ENCODE measurements around the gene C16orf92. TPM values are rescaled to one million over a fixed set of nuclear protein-coding genes. Genes with fewer than 3 reads are reported as not detected.
"Not testable (repeated sequence)": the region's sequence is repeated elsewhere in the genome, so short reads cannot be mapped to it uniquely, and the experiment has no call there.

The C16orf92 gene
- total and polyA plus RNA-seq, 12 donors, result not detected

GRCh38 chr16:30016555-30017276 lies 6.3 kb upstream of the C16orf92 start:
- Histone ChIP-seq H3K36me3 (no peaks in the 10 kb centered on the region), H3K9me3 (no peaks in the 10 kb centered on the region), H3K27ac (no peak overlapping the region), H3K4me3 (no peak overlapping the region), H3K27me3 (peaks cover 0 to 13% (median 10%) of the 10 kb centered on the region in 7 donors), H3K4me1 (peaks cover 0 to 16% (median 8%) of the 10 kb centered on the region in 9 donors)
- ATAC-seq, result no peak
- WGBS, 2 donors, result 73 to 74% methylated on average over 8 of the region's 8 CpGs
- DNase-seq, result no peak
- TF ChIP-seq CTCF (IDR thresholded peaks at IDR 0.05), result no peak
- intact Hi-C loops (cut with DNase I), result loop anchor here in 2 of 10 donors (10.0 kb wide), 2 partner anchors 82 to 322 kb away; no protein-coding TSS in a partner anchor

DNA sequence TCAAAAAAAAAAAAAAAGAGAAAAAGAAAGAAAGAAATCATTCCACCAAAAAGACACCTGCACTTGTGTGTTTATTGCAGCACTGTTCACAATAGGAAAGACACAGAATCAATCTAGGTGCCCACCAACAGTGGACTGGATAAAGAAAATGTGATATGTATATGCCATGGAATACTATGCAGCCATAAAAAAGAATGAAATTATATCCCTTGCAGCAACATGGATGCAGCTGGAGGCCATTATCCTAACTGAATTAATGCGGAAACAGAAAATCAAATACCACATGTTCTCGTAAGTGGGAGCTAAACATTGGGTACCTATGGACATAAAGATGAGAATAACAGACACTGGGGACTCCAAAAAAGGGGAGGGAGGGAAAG lies 5.7 kb upstream of the C16orf92 start:
- Histone ChIP-seq H3K4me1 (peaks cover 0 to 12% (median 9%) of the 10 kb centered on the region in 9 donors), H3K27me3 (peaks cover 0 to 8% (median 5%) of the 10 kb centered on the region in 7 donors), H3K27ac (no peak overlapping the region), H3K4me3 (no peak overlapping the region), H3K9me3 (no peaks in the 10 kb centered on the region), H3K36me3 (no peaks in the 10 kb centered on the region)
- 93 to 98% methylated on average over 2 of the region's 2 CpGs for WGBS, 2 donors
- no peak for TF ChIP-seq CTCF (IDR thresholded peaks at IDR 0.05)
- intact Hi-C loops (cut with DNase I), result loop anchor here in 2 of 10 donors (10.0 kb wide), 2 partner anchors 82 to 322 kb away; no protein-coding TSS in a partner anchor
- DNase-seq (no peak), ATAC-seq (no peak)

DNA sequence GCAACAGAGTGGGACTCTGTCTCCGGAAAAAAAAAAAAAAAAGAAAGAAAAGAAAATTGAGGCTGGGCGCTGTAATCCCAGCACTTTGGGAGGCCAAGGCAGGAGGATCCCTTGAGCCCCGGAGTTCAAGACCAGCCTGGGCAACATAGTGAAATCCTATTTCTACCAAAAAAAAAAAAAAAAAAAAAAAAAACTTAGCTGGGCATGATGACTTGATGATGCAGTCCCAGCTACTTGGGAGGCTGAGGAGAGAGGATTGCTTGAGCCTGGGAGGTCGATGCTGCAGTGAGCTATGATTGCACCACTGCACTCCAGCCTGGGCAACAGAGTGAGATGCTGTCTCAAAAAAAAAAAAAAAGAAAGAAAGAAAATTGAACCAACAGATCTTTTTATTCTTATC lies 5.1 kb upstream of the C16orf92 start:
- H3K27ac ChIP-seq, ATAC-seq, H3K4me3 ChIP-seq, DNase-seq, H3K9me3 ChIP-seq, H3K27me3 ChIP-seq, H3K36me3 ChIP-seq: not testable (repeated sequence)
- WGBS, 2 donors, result 90 to 91% methylated on average over 4 of the region's 4 CpGs
- intact Hi-C loops (cut with DNase I), result loop anchor here in 2 of 10 donors (10.0 kb wide), 2 partner anchors 83 to 323 kb away; no protein-coding TSS in a partner anchor
- peaks cover 0 to 12% (median 9%) of the 10 kb centered on the region in 9 donors for H3K4me1 ChIP-seq

DNA sequence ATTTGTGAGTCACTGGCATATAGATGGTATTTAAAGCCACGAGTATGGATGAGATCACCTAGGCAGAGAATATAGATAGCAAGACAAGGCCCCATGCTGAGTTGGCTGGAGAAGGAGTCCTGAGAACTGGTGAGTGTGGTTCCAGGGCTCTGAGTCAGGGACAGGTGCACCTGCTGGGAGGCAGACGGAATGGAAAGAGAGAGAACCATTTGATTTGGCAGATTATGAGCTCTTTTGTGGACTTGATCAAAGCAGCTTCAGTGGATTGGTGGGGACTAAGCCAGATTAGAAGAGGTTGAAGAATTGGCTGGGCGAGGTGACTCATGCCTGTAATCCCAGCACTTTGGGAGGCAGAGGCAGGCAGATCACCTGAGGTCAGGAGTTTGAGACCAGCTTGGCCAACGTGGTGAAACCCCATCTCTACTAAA lies 4.3 kb upstream of the C16orf92 start:
- 62 to 74% methylated on average over 4 of the region's 4 CpGs for WGBS, 2 donors
- no peak for DNase-seq

More for the DNA sequence above, 4.3 kb upstream of the C16orf92 start:
- Histone ChIP-seq H3K4me3 (no peak overlapping the region), H3K27ac (no peak overlapping the region), H3K9me3 (no peaks in the 10 kb centered on the region), H3K4me1 (peaks cover 0 to 12% (median 9%) of the 10 kb centered on the region in 9 donors), H3K27me3 (peaks cover 0 to 2% (median 0%) of the 10 kb centered on the region in 7 donors), H3K36me3 (no peaks in the 10 kb centered on the region)
- no peak for ATAC-seq
- intact Hi-C loops (cut with DNase I), result loop anchor here in 2 of 10 donors (10.0 kb wide), 2 partner anchors 84 to 324 kb away; no protein-coding TSS in a partner anchor
- TF ChIP-seq CTCF (IDR thresholded peaks at IDR 0.05), result no peak

Measured in heart right ventricle (tissue), 16 donors.